HFF-Myc (cell line): Measurements from ENCODE around the gene TTLL4.

Experiments used
- DNase-seq: peaks from one replicate; pipeline ENCODE4 v3.0.0-alpha.2; 2011; ENCODE audit warnings: low read depth; ENCODE audit errors: extremely low read depth
- H3K4me3 ChIP-seq: replicated peaks from 2 replicates; pipeline ENCODE4 v1.5.1; 2011; ENCODE audit warnings: low read depth, mild to moderate bottlenecking, control low read depth, low read length
- CTCF ChIP-seq: IDR thresholded peaks from 2 replicates; pipeline ENCODE4 v1.5.1; 2012; ENCODE audit warnings: mild to moderate bottlenecking, low read depth, low read length, control low read depth; ENCODE audit errors: missing control alignments

The TTLL4 gene

DNA sequence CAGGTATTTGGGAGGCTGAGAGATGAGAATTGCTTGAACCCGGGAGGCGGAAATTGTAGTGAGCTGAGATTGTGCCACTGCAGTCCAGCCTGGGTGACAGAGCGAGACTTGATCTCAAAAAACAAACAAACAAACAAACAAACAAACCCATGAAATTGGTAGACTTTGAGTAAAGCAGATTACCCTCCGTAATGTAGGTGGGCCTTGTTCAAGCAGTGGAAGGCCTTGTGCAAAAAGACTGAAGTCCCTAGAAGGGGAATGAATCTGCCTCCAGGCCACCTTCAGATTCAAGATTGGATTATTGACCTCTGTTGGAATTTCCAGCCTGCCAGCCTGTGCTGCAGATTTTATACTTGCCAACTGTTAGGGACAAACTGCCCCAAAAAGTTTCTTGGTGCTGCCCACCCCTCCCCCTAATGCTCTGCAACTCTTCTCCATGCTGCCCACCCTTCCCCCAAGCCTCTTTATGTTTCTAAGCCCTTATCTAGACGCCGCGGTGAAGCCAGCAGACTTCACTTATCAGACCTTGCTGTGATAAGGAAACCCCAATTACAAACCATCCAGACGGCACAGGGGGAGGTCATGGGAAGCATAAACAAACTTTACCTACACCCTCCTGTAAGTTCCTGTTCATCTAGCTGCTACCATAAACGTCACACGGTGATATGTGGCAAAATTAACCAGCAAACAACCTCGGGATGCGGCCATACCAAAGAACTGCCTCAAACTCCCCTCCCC is 88.3 kb downstream of the TTLL4 start:
- TF ChIP-seq CTCF = no peak
- H3K4me3 ChIP-seq = no peak overlapping the region
- no peak for DNase-seq

GRCh38 chr2:218799990-218800389 is 89.4 kb downstream of the TTLL4 start:
- TF ChIP-seq CTCF = no peak
- no peak for DNase-seq
- no peak overlapping the region for H3K4me3 ChIP-seq

DNA sequence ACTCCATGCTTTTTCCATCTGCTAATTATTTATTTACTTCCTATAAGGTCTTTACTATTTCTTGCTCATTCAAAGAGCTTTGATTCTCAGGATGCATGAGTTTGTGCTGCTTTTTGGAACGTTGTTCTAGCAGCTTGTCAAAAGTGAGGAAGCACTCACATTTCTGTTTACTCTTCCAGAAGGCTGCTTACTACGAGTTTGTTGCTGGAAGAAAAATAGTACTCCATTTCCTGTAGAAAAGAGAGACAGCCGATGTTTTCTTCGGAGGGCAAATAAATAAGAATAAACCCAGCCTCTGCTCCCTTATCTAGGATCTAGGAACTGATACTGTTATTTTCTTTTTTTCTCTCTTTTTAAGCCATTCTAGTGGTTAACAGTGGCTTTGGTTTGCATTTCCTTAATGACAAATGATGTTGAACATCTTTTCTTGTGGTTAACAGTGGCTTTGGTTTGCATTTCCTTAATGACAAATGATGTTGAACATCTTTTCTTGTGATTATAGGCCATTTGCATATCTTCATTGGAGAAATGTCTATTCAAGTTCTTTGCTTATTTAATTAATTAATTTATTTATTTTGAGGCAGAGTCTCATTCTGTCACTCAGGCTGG is 91.9 kb downstream of the TTLL4 start:
- no peak overlapping the region for H3K4me3 ChIP-seq
- no peak for DNase-seq
- no peak for TF ChIP-seq CTCF

- DNase-seq = no peak
- H3K4me3 ChIP-seq = no peak overlapping the region
- no peak for TF ChIP-seq CTCF
Measured at GRCh38 chr2:218804817-218805216, 94.2 kb downstream of the TTLL4 start.
